Activated CD4-positive, alpha-beta T cell treated with anti-CD3 and anti-CD28 coated beads, Interleukin-2, amount 50 U/mL, for 4 hours (primary cell): ENCODE measurements around the gene PRELP.
"Not testable (repeated sequence)": the region's sequence is repeated elsewhere in the genome, so short reads cannot be mapped to it uniquely, and the experiment has no call there.

Source experiments
- DNase-seq, 2 experiments: peaks; one replicate each; pipeline ENCODE4 v3.0.0-alpha.2; 2020

The PRELP gene

DNA sequence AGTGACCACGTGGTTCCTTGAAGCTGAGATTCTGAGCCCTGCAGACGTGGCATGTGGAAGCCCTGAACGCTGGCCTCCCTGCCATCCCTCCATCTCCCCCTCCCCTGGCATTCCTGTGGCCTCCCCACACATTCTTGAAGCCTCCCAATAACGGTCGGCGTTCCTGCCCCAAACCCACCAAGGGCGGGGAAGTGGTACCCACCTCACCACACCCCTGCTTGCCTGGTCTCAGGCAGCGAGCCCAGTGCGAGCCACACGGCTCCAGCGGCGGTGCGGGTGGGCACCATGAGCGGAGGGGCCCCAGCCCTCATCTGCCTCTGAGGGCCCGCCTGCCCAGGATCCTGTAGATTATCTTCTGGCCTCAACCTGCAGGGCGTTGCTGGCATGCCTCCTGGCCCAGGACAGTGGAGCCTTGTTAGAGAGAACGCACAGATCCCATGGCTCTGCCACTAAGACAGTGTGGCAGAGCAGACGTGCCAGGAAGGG, 20.6 kb upstream of the PRELP start:
- no peak for DNase-seq

DNA sequence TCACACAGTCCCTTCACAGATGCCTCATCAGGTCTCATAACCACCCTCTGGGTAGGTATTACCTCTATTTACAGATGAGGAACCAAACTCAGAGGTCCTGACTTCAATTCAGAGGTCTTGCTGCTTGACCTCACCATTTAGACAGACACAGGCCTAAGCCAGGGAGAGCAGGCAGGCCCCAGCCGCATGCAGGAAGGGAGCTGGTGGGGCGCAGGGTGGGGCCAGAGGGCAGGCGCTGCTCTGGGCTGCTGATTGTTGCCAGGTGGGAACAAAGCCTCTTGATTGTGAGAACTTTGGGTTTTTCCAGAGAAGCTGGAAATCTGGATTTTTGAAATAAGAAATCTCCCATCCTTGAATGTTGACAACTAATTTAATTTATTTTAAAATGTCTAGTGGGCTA, 19.9 kb upstream of the PRELP start:
- DNase-seq: no peak

DNA sequence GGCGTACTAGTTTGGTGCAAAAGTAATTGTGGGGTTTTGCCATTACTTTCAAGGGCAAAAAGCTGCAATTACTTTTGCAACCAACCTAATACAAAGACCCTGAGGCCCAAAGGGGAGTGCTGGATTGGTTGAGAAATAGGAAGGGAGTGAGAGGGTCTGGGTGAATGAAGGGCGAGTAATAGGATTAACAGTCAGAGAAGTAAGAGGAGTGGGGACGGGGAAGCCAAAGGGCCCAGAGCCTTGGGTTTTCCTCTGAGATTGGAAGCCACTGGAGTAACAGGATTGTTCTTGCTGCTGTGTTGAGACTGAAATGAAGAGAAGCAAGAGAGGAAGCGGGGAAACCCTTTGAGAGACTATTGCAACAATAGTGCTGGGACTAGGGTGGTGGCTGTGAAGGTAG, 19.0 kb upstream of the PRELP start:
- no peak for DNase-seq

DNA sequence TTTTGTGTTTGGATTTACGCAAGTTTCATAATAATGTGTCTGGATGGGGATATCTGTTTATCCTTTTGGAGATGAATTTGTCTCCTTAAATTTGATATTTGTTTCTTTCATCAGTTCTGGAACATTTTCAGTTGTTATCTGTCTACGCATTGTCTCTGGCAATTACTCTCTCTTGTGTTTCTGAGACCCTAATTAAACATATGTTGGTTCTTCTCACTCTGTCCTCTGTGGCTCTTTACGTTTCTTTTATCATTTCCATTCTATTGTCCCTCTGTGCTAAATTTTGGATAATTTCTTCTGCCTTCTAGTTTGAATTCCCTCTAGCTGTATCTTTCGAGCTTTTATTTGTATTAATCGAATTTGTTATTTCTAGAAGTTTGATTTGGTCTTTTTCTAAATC, 17.5 kb upstream of the PRELP start:
- DNase-seq: no peak

DNA sequence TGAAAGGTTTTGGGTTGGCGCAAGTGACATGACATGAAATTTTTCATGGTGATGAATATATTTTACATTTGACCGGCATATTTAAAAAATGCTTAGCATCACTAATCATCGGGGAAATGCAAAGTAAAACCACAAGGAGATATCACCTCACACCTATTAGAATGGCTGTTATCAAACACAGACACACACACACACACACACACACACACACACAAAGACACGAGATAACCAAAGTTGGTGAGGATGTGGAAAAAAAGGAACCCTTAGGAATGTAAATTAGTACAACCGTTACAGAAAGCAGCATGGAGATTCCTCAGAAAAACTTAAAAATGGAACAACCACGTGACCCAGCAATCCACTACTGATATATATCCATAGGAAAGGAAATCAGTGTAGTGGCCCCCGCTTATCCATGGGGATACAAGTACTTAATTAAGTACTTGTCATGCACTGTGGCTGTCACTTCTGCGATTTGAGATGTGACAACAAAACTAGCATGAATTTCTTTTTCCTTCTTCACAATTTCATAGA, 15.9 kb upstream of the PRELP start:
- DNase-seq: no peak

DNA sequence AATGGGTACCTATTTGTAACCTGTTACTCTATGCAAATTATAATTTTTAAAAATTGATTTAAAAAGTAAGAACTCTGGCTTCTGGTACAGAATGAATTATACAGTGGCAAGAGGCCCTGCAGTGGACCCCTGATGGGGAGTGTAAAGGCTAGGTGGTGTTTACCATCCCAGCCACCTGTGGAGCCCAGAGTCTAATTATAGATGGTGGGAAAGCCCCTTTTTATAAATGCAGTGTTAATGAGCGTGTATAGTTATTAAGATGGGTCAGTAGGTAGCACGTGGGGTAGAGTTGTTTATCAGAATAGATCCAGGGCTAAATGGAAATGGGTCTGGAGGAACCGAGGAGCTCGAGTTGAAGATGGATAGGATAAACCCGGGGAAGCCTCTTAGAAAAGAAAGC, 13.9 kb upstream of the PRELP start:
- DNase-seq: no peak

DNA sequence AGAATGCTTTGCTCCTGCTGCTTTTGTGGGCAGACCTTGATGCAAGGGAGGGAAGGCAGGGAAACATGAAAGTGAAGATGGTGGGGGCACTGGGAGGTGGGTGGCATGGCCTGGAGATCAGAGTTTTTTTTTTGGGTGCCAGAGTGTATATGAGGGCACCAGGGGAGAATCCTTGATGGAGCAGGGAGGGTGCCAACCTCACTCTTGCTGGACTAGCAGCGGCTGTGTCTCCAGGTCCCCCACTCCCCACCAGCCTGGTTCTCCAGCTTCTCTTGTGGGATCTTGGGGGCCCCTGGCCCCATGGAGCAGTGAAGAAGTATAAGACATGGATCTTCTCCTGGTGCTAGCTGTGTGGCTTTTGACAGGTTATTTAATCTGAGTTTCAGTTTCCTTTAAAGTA, 13.5 kb upstream of the PRELP start:
- DNase-seq: no peak

DNA sequence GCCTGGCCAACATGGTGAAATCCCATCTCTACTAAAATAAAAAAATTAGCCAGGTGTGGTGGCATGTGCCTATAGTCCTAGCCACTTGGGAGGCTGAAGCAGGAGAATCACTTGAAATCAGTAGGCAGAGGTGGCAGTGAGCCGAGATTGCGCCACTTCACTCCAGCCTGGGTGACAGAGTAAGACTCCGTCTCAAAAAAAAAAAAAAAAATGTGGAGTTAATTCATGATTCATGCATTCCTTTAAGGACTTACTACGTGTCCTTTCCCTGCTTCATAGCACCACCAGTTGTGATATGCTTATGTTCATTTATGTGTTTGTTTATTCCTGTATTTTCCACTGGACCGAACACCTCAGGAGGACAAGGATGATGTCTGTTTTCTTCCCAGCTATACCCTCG, 12.7 kb upstream of the PRELP start:
- no peak for DNase-seq

DNA sequence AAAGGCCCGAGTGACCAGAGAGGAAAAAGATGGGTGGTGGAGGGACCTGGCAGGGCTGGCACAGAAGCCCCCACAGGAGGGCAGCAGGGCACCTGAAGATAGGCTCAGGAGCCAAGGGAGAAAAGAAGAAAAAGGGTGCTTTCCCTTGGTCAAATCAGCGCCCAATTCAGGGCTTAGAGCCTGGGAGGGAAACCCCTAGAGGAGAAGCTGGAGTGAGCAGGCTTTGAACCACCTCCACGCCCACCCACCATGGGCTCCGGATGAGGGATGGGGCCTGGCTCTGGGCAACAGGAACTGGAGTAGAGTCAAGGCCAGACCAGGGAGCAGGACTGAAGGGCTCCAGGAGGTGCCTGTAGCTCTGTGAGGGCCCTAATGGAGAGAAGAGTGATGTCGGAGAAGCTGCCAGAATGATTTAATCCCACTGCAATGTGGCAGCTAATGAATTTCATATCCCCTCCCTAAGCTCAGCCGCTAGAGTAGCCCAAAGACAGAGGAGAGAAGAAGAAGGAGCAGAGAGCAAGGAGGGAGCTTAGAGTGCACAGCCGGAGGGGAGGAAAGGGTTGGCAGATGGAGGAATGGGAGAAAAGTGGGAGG, 12.0 kb upstream of the PRELP start:
- no peak for DNase-seq

DNA sequence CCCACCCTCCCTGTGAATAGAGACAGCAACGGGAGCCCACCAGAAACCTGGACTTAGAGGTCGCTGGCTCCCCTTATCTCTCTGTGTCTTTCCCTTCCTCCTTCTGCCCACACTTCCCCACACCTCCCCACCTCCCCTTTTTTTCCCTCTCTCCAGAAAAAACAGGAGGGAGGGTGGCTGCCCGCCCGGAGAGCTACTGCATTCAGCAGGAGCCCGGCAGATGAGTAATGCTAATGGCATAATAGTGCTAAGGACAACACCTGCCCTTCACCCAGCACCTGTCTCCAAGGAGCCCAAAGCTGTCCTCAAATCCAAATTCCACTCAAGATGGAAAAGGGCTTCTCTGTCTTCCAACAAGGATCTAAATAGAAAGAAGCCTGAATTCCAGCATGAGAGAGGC, 11.4 kb upstream of the PRELP start:
- no peak for DNase-seq

DNA sequence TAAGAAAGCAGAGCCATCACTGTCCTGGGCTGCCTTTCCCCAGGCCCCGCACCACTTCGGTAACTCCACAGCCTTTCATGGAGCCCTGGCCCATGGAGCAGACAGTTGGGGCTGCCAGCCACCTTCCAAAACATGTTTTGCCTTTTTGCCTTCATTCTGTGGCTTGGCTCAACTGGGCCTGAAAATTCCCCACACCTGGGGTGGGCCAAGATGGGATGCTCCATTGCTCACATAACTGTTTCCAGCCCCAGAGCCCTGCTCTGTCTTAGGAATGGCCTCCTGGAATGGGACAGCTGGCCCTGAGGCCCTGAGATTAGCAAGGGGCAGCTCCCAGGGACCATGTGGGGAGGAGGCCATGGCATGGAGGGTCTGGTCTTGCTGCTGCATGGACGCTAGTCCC, 10.9 kb upstream of the PRELP start:
- no peak for DNase-seq

DNA sequence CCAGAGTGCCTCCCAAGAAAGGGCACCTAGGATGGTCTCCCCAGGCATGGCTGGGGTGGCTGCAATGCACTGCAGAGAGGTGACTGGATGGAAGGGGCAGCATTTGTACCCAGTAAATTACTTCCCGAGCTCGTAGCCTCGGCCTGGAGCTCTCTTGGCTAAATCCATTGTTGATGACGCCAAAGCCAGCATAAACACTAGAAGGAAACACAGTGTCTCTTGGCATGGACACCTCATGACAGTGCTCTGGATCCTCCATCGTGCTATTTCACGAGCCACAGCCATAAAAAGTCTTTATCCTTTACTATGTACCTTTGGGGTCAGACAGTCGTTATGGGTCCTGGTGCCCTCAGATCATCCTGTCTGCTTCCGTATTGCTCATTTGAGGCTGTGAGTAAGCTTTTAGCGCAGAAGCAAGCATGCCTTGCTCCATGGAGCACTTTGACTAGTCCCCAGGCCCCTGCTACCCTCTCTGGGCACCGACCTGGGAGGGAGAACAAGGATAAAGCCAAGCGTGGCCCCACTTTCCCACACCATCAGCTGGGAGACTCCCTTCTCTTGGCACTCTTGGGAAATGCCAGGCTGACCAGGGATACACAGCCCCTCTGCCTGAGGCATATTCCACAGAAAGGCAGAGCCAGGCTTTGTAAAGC, 10.3 kb upstream of the PRELP start:
- DNase-seq: no peak

DNA sequence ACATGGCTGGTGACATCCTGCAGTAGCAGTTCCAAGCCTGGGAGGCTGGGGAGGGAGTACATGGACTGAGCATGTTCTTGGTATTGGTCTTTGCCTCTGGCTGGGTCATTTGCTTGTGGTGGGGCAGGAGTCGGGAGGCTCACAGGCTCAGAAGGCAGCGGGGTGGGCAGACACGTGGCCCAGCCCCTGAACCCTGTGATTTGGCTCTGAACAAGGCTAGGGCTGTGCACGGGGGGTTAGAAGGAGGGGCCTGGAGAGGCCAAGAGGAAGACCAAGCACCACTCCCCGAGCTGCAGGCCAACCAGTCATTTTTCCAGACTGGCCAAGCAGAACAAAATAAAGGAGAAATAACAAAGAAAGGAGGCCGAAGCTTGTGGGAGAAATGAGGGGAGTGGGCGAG, 9.7 kb upstream of the PRELP start:
- DNase-seq: no peak

DNA sequence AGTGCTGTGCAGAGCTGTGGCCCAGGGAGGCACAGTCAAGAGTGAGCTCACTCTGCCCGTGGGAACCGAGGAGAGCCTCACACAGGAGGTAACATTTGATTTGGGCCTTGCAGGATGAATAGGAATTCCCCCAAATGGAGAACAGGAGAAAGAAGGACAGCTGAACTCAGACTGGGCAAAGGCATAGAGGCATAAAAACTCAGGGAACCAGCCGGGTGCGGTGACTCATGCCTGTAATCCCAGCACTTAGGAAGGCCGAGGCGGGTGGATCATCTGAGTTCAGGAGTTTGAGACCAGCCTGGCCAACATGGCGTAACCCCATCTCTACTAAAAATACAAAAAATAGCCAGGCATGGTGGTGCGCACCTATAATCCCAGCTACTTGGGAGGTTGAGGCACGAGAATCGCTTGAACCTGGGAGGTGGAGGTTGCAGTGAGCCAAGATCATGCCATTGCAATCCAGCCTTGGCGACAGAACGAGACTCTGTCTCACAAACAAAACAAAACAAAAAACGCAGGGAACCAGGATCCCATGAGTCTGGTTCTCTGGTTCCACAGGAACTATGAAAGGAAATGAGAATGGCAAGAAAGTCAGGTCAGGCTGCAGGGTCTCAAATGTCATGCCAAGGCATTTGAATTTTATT, 8.6 kb upstream of the PRELP start:
- DNase-seq: not testable (repeated sequence)

DNA sequence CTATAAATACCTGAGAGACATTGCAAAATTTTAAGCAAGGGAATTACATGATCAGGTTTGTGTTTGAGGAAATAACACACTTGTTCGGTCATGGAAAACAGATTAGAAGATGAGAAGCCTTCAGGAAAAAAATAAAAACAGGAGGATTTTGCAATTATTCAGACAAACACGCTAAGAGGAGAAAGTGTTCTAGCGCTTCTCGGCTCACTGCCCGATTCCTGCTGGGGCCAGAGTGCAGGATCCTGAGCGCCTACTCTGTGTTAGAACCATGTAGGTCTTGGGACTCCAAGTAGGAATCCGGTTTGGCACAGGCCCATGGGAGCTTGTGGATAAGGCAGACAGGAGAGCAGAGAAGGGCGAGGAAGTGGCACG, 8.1 kb upstream of the PRELP start:
- no peak for DNase-seq

DNA sequence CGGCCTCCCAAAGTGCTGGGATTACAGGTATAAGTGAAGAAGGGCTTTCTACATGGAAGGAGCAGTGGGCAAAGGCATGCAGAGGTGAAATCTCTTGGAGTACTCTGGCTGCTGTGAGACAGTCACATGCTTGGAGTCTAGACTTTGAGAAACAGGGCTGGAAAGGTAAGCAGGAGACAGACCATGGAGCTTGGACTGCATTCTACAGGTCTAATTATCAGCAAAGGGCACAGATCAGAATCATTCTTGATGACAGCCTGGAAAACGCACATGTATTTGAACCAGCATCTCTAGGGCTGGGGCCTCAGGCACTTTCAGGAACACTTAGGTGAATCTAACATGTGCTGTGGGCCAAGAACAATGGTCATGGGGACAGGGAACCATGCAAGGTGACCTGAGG, 7.3 kb upstream of the PRELP start:
- DNase-seq: no peak

DNA sequence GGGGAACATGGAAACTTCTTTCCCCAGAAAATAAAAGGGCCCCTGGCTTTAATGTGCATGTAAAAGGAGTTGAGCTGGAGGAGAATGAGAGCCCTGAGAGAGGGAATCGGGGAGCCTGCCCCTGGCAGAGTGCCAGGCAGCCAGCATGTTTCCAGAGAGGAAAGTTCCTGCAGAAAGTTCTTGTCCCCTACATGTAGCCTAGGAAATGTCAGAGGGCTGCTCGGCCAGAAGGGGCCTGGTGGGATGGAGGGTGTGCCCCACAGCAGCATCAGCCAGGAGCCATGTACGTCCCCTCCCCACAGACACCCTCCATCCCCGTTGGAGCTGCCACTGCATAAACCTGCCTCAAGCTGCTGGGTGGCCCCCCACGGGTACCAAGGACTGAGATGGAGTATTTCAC, 5.4 kb upstream of the PRELP start:
- no peak for DNase-seq

DNA sequence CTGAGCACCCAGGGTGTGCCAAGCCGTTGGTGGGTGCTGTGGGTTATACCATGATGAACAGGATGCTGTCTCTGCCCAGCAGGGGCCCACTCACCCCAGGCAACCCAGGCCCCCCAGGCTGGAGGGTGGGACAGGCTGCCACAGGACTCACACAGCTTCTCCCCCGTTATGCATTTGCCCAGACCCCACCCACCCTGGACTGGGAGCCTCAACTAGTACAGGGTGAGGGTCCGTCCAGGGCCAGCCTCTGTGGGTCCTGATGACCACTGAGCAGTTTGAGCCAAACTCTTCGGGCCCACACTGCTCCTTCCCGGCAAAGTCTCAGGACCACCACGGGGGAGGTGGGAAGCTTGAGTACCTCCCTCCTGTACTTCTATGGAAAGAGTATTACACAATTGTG, 3.8 kb upstream of the PRELP start:
- DNase-seq: no peak

DNA sequence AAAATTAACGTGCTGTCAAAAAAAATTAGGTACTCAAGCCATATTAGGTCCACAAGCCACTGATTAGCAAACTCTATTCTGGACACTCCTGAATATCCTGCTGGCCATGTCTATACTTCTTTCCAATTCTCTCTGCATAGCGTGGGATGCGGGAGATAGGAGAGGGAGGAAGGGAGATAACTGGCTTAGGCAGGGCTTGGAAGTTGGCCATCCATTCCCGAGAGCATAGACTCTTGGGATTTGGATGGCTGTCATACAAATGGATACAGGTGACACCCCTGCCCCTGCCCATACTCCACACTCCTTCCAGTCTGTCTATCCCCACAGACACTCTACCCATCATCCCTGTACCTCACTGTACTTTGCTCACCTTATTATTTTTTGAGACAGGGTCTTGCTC, 2.3 kb upstream of the PRELP start:
- DNase-seq: no peak

DNA sequence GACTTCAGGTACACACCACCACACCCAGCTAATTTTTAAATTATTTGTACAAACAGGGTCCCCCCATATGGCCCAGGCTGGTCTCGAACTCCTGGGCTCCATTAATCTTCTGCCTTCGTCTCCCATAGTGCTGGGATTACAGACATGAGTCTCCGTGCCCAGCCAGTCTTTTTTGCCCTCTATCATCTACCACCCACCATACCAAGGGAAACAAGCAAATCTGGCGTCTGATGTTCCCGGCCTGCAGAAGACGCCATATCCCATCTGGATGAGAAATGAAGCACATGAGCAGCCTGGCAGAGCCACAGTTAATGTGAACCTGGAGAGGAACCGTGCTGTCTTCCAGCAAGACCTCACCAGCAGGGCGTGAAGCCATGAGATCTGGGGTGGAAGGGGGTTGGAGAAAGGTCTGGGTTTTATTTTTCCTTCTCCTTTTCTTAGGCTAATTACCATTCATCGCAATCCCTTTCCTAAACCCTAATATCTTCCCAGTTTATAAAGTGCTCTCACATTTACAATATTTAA, 1.8 kb upstream of the PRELP start:
- no peak for DNase-seq

DNA sequence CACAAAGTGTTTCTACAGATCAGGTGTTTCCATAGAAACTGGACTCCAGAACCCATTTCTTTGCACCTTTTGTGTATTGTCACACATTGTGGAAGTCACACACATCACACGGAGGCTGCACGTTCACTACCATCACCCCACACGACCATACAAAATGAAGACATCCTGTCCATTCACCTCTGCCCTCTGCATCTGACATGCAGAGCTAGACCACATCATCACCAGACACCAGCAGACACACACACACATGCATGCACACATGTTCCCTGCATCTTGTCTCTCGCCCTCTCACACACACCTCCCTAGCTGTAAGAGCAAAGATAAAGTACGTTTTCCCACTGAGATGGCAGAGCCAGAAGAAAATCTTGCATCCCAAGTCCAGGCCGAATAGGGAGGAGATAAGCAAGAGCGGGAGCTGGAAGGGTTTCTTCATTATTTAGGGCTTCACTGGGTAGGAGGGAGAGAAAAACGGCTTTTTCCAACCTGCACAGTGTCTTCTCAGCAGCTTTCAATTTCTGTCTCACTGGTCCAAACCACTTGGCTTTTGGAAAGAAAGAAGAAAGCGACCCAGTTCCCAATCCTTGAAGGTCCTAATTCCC, 709 bp downstream of the PRELP start:
- no peak for DNase-seq

DNA sequence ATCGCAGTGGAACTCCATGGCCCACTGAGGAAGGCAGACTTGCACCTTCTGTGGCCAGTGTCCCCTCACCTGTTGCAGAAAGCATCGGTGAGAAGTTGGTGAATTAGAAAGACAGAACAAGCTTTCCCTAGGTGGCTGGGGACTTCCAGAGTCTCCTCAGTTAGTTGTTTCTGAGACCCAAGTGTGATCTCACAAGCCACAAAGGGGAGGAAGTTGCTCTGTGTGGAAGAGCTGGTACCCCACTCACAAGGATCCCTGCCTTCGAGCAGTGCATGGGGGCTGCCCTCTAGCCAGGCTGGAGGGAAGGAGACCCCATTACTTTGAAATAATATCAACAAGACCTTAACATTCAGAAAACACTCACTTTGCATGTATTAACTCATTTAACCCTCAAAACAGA, 2.1 kb downstream of the PRELP start:
- DNase-seq: no peak

DNA sequence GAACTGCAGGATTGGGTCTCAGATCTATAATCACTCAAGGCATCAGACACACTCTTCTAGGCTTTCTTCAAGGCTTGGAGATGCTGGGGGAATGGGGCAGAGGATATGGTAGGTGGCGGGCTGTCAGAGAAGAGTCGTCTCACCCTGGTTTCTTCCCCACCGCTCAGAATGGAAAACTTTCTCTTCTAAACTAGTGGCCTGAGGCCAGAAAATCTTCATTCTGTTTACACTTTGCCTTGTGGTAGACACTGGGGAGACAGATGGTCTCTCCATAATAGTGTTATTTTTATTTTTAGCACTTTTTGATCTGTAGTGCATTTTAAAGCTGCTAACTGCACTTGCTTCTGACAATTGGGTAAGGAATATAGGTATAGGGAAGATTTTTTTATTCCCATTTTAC, 2.6 kb downstream of the PRELP start:
- no peak for DNase-seq

DNA sequence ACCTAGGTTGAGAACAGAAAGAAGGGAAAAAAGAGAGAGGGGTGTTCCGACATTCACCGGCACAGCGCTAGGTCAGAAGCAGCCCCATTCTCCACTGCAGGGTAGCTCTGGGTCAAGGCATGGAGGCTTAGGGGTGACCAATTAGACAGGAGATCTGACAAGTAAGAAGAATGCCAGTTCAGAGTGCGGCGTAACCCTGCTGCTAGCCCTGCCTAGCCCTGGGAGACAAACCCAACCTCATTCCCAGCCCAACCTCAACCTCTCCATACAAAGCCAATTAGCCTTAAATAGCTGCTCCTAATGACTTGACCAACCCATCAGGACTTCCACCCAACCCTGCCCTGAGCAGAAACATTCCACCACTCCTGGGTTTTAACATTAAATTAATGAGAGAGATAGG, 3.4 kb downstream of the PRELP start:
- no peak for DNase-seq
